Vagina (tissue), 2 donors: ENCODE measurements around the gene MTX1.

Source experiments
- CTCF ChIP-seq, 3 experiments: fragments of 450-650 bp in 2 of 3; fragments of 200-600 bp in 1 of 3; sonication (generic) in 1 of 3; IDR thresholded peaks; one replicate each; pipeline ENCODE4 v1.5.1; 2017 to 2019; ENCODE audit warnings: antibody characterized with exemption in 3 of 3, mild to moderate bottlenecking in 2 of 3, moderate library complexity in 2 of 3
- POLR2AphosphoS5 ChIP-seq, 2 donors: sonication (generic); formaldehyde crosslinking; IDR thresholded peaks; one replicate each; pipeline ENCODE4 v1.9.0; 2017; ENCODE audit warnings: antibody characterized with exemption in 2 of 2, mild to moderate bottlenecking in 2 of 2, low read depth in 1 of 2; ENCODE audit not compliant: insufficient read depth in 1 of 2

- TF ChIP-seq CTCF (IDR thresholded peaks at IDR 0.05) (no peak), POLR2AphosphoS5 (IDR thresholded peaks at IDR 0.05; ENCODE audit: insufficient read depth in 1 of 2, low read depth in 1 of 2) (no peak)
Observed at GRCh38 chr1:155205035-155205434, 3.5 kb upstream of the MTX1 start.
